ENCODE measurements around the gene SYDE1. TPM values are rescaled to one million over a fixed set of nuclear protein-coding genes. Genes with fewer than 3 reads are reported as not detected.

The SYDE1 gene
- total RNA-seq, 3 donors from 2014 or later = 3.8 to 32.5 (median 4.1) TPM

DNA sequence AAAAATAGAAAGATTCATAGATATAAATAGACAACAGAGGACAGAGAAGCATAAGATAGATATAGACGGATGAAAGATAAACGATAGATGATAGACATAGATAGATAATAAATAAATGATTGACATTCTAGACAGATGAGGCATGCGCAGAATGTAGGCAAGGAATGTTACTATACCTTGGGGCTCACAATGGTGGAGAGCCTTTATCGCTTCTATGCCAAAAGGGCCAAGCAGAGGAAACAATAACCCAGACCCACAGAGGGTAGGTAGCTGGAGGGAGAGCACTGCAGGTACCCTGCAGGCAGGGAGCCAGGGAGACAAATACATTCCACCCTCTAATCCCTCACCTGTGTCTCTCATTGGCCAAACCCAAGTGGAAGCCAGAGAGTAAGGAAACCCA lies 49.2 kb downstream of the SYDE1 start:
- intact Hi-C loops (cut with DNase I, micrococcal nuclease) = no loop called here
- Histone ChIP-seq H3K4me1 (ENCODE audit: low read depth) (no peaks in the 10 kb centered on the region), H3K4me3 (no peak overlapping the region), H3K36me3 (ENCODE audit: low read depth) (no peaks in the 10 kb centered on the region), H3K9me3 (peaks cover 6% of the 10 kb centered on the region)
- no peak for DNase-seq
- no peak for ATAC-seq
- TF ChIP-seq, protein P1, sequence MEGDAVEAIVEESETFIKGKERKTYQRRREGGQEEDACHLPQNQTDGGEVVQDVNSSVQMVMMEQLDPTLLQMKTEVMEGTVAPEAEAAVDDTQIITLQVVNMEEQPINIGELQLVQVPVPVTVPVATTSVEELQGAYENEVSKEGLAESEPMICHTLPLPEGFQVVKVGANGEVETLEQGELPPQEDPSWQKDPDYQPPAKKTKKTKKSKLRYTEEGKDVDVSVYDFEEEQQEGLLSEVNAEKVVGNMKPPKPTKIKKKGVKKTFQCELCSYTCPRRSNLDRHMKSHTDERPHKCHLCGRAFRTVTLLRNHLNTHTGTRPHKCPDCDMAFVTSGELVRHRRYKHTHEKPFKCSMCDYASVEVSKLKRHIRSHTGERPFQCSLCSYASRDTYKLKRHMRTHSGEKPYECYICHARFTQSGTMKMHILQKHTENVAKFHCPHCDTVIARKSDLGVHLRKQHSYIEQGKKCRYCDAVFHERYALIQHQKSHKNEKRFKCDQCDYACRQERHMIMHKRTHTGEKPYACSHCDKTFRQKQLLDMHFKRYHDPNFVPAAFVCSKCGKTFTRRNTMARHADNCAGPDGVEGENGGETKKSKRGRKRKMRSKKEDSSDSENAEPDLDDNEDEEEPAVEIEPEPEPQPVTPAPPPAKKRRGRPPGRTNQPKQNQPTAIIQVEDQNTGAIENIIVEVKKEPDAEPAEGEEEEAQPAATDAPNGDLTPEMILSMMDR (IDR thresholded peaks at IDR 0.05) = no peak

DNA sequence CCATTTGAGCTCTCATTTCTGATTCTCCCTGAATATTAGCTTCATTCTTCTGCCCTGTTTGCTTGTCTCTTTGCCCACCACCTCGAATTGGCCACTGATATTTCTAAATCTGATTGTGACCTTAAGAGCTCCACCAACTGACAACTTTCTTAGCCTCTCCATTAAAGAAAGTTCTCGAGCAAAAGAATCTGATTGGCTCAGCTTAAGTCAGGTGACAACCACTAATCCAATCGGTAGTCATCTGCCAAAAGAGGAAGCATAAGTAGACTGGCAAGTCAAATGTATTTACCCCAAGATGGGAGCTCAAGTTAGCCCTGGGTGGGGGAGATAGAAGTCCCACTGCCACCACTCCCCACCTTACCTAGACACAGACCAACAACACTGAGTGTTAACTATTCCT lies 52.0 kb downstream of the SYDE1 start:
- Histone ChIP-seq H3K9me3 (peaks cover 3% of the 10 kb centered on the region), H3K4me1 (ENCODE audit: low read depth) (no peaks in the 10 kb centered on the region), H3K36me3 (ENCODE audit: low read depth) (no peaks in the 10 kb centered on the region), H3K4me3 (no peak overlapping the region)
- intact Hi-C loops (cut with DNase I, micrococcal nuclease) = no loop called here
- no peak for ATAC-seq
- DNase-seq = no peak
- TF ChIP-seq, protein P1 (IDR thresholded peaks at IDR 0.05) = no peak

DNA sequence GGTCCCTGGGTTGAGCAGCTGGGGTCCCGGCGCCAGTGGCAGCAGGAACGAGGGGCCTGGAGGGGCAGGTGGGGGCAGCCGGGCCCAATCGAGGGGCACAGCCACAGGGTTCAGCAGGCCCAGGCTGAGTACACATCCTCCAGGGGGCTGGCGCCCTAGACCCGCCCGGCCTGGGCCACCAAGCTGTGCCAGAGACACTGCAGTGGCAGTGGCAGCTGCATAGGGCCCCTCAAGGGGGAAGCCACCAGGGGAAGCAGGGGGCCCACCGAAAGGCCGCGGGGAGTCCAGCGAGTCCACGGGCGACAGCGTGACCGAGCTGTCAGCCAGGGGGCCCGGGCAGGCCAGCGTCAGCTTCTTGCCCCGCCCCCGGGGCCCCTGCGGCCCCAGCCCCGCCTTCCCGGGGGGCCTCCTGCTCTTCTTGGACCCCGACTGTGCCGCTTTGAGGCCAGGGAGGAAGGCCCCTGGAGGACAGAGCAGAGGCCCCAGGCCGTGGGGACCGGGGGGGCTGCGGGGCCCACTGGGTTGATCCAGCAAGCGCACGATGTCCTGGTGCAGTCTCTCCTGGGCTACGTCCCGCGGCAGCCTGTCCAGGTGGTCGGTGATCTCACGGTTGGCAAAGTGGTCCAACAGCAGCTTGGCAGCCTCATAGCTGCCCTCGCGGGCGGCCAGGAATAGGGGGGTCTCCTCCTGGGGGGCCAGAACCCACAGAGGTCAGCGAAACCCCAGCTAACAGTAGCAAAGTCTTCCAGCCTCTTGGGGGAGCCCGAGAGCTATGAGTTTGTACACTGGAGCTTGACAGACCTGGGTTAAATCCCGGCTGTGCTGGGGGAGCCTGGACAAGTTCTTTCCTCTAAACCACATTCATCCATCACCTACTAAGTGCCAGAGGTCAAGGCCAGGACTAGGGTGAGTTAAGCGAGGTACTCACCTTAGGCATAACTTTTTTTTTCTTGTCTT lies 54.1 kb downstream of the SYDE1 start:
- no peak overlapping the region for H3K4me3 ChIP-seq
- H3K4me1 ChIP-seq (ENCODE audit: low read depth) = no peaks in the 10 kb centered on the region
- ATAC-seq = no peak
- TF ChIP-seq, protein P1 (IDR thresholded peaks at IDR 0.05) = no peak
- no peaks in the 10 kb centered on the region for H3K36me3 ChIP-seq (ENCODE audit: low read depth)
- DNase-seq = no peak
- intact Hi-C loops (cut with DNase I, micrococcal nuclease) = no loop called here
- H3K9me3 ChIP-seq = peaks cover 15% of the 10 kb centered on the region

Other genes starting within 250 kb of the SYDE1 start
- gene OR7A17, start 221.3 kb upstream of the SYDE1 start, total RNA-seq = not detected
- not detected for gene OR7C2, start 165.9 kb upstream of the SYDE1 start, total RNA-seq
- gene SLC1A6, start 127.5 kb upstream of the SYDE1 start, total RNA-seq = not detected
- gene CASP14, start 57.9 kb upstream of the SYDE1 start, total RNA-seq = not detected
- not detected for gene OR1I1, start 25.2 kb upstream of the SYDE1 start, total RNA-seq
- 10 to 100 TPM in 2 of 3 donors, 1 to 10 TPM in 1; 3.8 to 13.3 (median 13.0) TPM for gene NOTCH3, start 93.6 kb downstream of the SYDE1 start, total RNA-seq
- gene EPHX3, start 125.0 kb downstream of the SYDE1 start, total RNA-seq = under 1 TPM in 1 of 3 donors, not detected in 2; 0.58 TPM
- gene BRD4, start 225.1 kb downstream of the SYDE1 start, total RNA-seq = 100 to 1,000 TPM in 1 of 3 donors, 10 to 100 TPM in 2; 78.3 to 104 (median 82.6) TPM

Data from mucosa of descending colon (tissue), 3 donors.